ENCODE results near the gene LTBP2.
"Not testable (repeated sequence)": the region's sequence is repeated elsewhere in the genome, so short reads cannot be mapped to it uniquely, and the experiment has no call there.

Gene LTBP2

GRCh38 chr14:74543771-74544438 is 68.1 kb downstream of the LTBP2 start:
- Histone ChIP-seq H3K27me3 (ENCODE audit: control insufficient read depth, insufficient read depth, low read length) (no peaks in the 10 kb centered on the region), H3K9ac (ENCODE audit: low read length) (no peak overlapping the region), H3K4me3 (ENCODE audit: low read length) (no peak overlapping the region), H3K27ac (ENCODE audit: low read depth, low read length) (no peak overlapping the region), H3K36me3 (ENCODE audit: control insufficient read depth, insufficient read depth, low read length) (no peaks in the 10 kb centered on the region), H3K4me1 (ENCODE audit: control insufficient read depth, insufficient read depth, low read length) (no peaks in the 10 kb centered on the region)

- H3K4me1 ChIP-seq (ENCODE audit: control insufficient read depth, insufficient read depth, low read length): no peaks in the 10 kb centered on the region
- H3K9ac ChIP-seq (ENCODE audit: low read length): no peak overlapping the region
- no peaks in the 10 kb centered on the region for H3K27me3 ChIP-seq (ENCODE audit: control insufficient read depth, insufficient read depth, low read length)
- no peaks in the 10 kb centered on the region for H3K36me3 ChIP-seq (ENCODE audit: control insufficient read depth, insufficient read depth, low read length)
- H3K27ac ChIP-seq (ENCODE audit: low read depth, low read length): no peak overlapping the region
- H3K4me3 ChIP-seq (ENCODE audit: low read length): no peak overlapping the region
These were observed 69.9 kb downstream of the LTBP2 start for GRCh38 chr14:74542056-74542685.

GRCh38 chr14:74541225-74541624 is 70.8 kb downstream of the LTBP2 start:
- H3K9ac ChIP-seq (ENCODE audit: low read length): no peak overlapping the region
- H3K4me1 ChIP-seq (ENCODE audit: control insufficient read depth, insufficient read depth, low read length): no peaks in the 10 kb centered on the region
- H3K27me3 ChIP-seq (ENCODE audit: control insufficient read depth, insufficient read depth, low read length): no peaks in the 10 kb centered on the region
- H3K36me3 ChIP-seq (ENCODE audit: control insufficient read depth, insufficient read depth, low read length): no peaks in the 10 kb centered on the region
- no peak overlapping the region for H3K4me3 ChIP-seq (ENCODE audit: low read length)
- no peak overlapping the region for H3K27ac ChIP-seq (ENCODE audit: low read depth, low read length)

- H3K27ac ChIP-seq (ENCODE audit: low read depth, low read length): no peak overlapping the region
- H3K4me3 ChIP-seq (ENCODE audit: low read length): no peak overlapping the region
- no peaks in the 10 kb centered on the region for H3K4me1 ChIP-seq (ENCODE audit: control insufficient read depth, insufficient read depth, low read length)
- no peak overlapping the region for H3K9ac ChIP-seq (ENCODE audit: low read length)
- no peaks in the 10 kb centered on the region for H3K27me3 ChIP-seq (ENCODE audit: control insufficient read depth, insufficient read depth, low read length)
- no peaks in the 10 kb centered on the region for H3K36me3 ChIP-seq (ENCODE audit: control insufficient read depth, insufficient read depth, low read length)
These were observed 72.5 kb downstream of the LTBP2 start for GRCh38 chr14:74539503-74539902.

GRCh38 chr14:74538411-74539391 is 73.3 kb downstream of the LTBP2 start:
- Histone ChIP-seq H3K36me3 (ENCODE audit: control insufficient read depth, insufficient read depth, low read length) (no peaks in the 10 kb centered on the region), H3K27ac (ENCODE audit: low read depth, low read length) (no peak overlapping the region), H3K27me3 (ENCODE audit: control insufficient read depth, insufficient read depth, low read length) (no peaks in the 10 kb centered on the region), H3K9ac (ENCODE audit: low read length) (no peak overlapping the region), H3K4me1 (ENCODE audit: control insufficient read depth, insufficient read depth, low read length) (no peaks in the 10 kb centered on the region), H3K4me3 (ENCODE audit: low read length) (no peak overlapping the region)

- not testable (repeated sequence) for H3K27me3 ChIP-seq (ENCODE audit: control insufficient read depth, insufficient read depth, low read length); H3K4me1 ChIP-seq (ENCODE audit: control insufficient read depth, insufficient read depth, low read length); H3K4me3 ChIP-seq (ENCODE audit: low read length); H3K36me3 ChIP-seq (ENCODE audit: control insufficient read depth, insufficient read depth, low read length); H3K27ac ChIP-seq (ENCODE audit: low read depth, low read length); H3K9ac ChIP-seq (ENCODE audit: low read length)
These were observed 75.7 kb downstream of the LTBP2 start for GRCh38 chr14:74536336-74536735.

- H3K27ac ChIP-seq (ENCODE audit: low read depth, low read length): no peak overlapping the region
- no peak overlapping the region for H3K4me3 ChIP-seq (ENCODE audit: low read length)
- H3K27me3 ChIP-seq (ENCODE audit: control insufficient read depth, insufficient read depth, low read length): no peaks in the 10 kb centered on the region
- H3K9ac ChIP-seq (ENCODE audit: low read length): no peak overlapping the region
- no peaks in the 10 kb centered on the region for H3K4me1 ChIP-seq (ENCODE audit: control insufficient read depth, insufficient read depth, low read length)
- H3K36me3 ChIP-seq (ENCODE audit: control insufficient read depth, insufficient read depth, low read length): no peaks in the 10 kb centered on the region
These were observed 76.2 kb downstream of the LTBP2 start for GRCh38 chr14:74535756-74536325.

- H3K4me3 ChIP-seq (ENCODE audit: low read length): no peak overlapping the region
- no peak overlapping the region for H3K9ac ChIP-seq (ENCODE audit: low read length)
- H3K36me3 ChIP-seq (ENCODE audit: control insufficient read depth, insufficient read depth, low read length): no peaks in the 10 kb centered on the region
- H3K4me1 ChIP-seq (ENCODE audit: control insufficient read depth, insufficient read depth, low read length): no peaks in the 10 kb centered on the region
- H3K27me3 ChIP-seq (ENCODE audit: control insufficient read depth, insufficient read depth, low read length): no peaks in the 10 kb centered on the region
- no peak overlapping the region for H3K27ac ChIP-seq (ENCODE audit: low read depth, low read length)
These were observed 78.5 kb downstream of the LTBP2 start for GRCh38 chr14:74533576-74533975.

- no peaks in the 10 kb centered on the region for H3K27me3 ChIP-seq (ENCODE audit: control insufficient read depth, insufficient read depth, low read length)
- H3K9ac ChIP-seq (ENCODE audit: low read length): no peak overlapping the region
- H3K27ac ChIP-seq (ENCODE audit: low read depth, low read length): no peak overlapping the region
- H3K36me3 ChIP-seq (ENCODE audit: control insufficient read depth, insufficient read depth, low read length): no peaks in the 10 kb centered on the region
- H3K4me1 ChIP-seq (ENCODE audit: control insufficient read depth, insufficient read depth, low read length): no peaks in the 10 kb centered on the region
- H3K4me3 ChIP-seq (ENCODE audit: low read length): no peak overlapping the region
These were observed 79.8 kb downstream of the LTBP2 start for GRCh38 chr14:74532246-74532645.

GRCh38 chr14:74531467-74531866 is 80.6 kb downstream of the LTBP2 start:
- H3K9ac ChIP-seq (ENCODE audit: low read length): no peak overlapping the region
- H3K36me3 ChIP-seq (ENCODE audit: control insufficient read depth, insufficient read depth, low read length): no peaks in the 10 kb centered on the region
- no peaks in the 10 kb centered on the region for H3K27me3 ChIP-seq (ENCODE audit: control insufficient read depth, insufficient read depth, low read length)
- no peak overlapping the region for H3K27ac ChIP-seq (ENCODE audit: low read depth, low read length)
- no peak overlapping the region for H3K4me3 ChIP-seq (ENCODE audit: low read length)
- H3K4me1 ChIP-seq (ENCODE audit: control insufficient read depth, insufficient read depth, low read length): no peaks in the 10 kb centered on the region

GRCh38 chr14:74531006-74531405 is 81.0 kb downstream of the LTBP2 start:
- no peaks in the 10 kb centered on the region for H3K4me1 ChIP-seq (ENCODE audit: control insufficient read depth, insufficient read depth, low read length)
- no peaks in the 10 kb centered on the region for H3K36me3 ChIP-seq (ENCODE audit: control insufficient read depth, insufficient read depth, low read length)
- no peaks in the 10 kb centered on the region for H3K27me3 ChIP-seq (ENCODE audit: control insufficient read depth, insufficient read depth, low read length)
- no peak overlapping the region for H3K4me3 ChIP-seq (ENCODE audit: low read length)
- no peak overlapping the region for H3K9ac ChIP-seq (ENCODE audit: low read length)
- H3K27ac ChIP-seq (ENCODE audit: low read depth, low read length): no peak overlapping the region

- Histone ChIP-seq H3K27ac (ENCODE audit: low read depth, low read length) (no peak overlapping the region), H3K27me3 (ENCODE audit: control insufficient read depth, insufficient read depth, low read length) (no peaks in the 10 kb centered on the region), H3K4me1 (ENCODE audit: control insufficient read depth, insufficient read depth, low read length) (no peaks in the 10 kb centered on the region), H3K9ac (ENCODE audit: low read length) (no peak overlapping the region), H3K36me3 (ENCODE audit: control insufficient read depth, insufficient read depth, low read length) (no peaks in the 10 kb centered on the region), H3K4me3 (ENCODE audit: low read length) (no peak overlapping the region)
These were observed 83.2 kb downstream of the LTBP2 start for GRCh38 chr14:74528886-74529285.

Measured in rectal smooth muscle tissue (tissue), 1 donor.